GM19467 (cell line): Measurements from ENCODE around the gene DGCR8.

Source experiments
- ATAC-seq: cut with Tn5 transposase; IDR thresholded peaks from one replicate; pipeline ENCODE4 v1.9.1; 2021; ENCODE audit warnings: mild to moderate bottlenecking, moderate library complexity; ENCODE audit not compliant: unreplicated experiment

Gene DGCR8

DNA sequence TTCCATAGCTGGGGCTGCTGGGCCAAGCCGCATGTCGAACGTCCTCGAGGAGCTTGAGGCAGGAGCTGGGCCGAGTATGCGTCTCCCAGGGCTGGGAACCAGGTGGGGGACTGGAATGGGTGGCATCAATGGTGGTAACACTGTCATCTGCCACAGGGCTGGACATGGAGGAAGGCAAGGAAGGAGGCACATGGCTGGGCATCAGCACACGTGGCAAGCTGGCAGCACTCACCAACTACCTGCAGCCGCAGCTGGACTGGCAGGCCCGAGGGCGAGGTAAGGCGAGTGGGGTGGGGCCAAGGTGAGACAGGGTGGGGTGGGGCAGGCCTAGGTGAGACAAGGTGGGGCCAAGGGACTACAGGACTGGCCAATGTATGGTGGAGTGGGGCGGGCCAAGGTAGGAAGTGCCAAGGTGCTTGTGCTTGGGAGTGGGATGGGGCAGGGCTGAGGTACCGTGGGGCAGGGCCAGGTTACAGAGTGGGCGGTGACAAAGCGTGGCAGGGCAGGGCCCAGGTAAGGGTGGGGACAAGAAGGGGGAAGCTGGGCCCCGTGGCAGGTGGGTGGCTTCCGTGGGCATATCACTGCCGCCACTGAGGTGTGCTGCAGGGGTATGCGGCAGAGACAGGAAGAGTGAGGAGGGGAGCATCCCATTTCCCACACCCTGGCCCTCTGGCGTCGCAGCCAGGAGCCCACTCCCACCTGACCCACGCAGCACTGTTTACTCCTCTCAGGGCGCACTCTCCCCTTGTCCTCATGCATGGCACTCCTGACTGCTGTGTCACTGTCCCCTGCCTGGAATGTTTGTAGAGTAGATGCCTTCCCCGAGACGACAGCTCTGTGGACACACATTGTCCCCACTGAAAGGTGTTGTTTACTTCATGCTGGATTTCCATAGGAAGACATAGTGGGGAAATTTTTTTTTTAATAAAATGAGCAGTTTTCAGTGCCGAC is 27.5 kb upstream of the DGCR8 start:
- no peak for ATAC-seq

GRCh38 chr22:20053407-20054033 is 26.5 kb upstream of the DGCR8 start:
- ATAC-seq, result no peak

DNA sequence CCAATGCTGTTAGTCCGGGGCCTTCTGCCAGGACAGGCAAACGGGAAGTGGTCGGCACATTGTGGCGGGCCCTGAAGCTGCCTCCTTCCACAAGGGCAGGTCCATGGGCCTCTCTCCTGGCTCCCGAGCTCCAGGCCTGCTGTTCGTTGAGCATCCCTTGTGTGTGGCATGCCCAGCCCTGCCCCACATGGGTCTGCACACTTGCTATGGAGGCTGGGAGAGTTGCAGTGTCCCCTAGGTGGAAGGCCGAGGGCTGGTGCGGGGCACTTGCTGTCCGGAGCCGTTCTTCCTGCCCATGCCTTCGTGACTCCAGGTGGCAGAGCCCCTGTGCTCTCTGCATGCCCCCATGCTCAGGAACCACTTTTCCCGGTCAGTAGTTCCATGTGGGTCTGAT is 26.0 kb upstream of the DGCR8 start:
- ATAC-seq, result no peak

DNA sequence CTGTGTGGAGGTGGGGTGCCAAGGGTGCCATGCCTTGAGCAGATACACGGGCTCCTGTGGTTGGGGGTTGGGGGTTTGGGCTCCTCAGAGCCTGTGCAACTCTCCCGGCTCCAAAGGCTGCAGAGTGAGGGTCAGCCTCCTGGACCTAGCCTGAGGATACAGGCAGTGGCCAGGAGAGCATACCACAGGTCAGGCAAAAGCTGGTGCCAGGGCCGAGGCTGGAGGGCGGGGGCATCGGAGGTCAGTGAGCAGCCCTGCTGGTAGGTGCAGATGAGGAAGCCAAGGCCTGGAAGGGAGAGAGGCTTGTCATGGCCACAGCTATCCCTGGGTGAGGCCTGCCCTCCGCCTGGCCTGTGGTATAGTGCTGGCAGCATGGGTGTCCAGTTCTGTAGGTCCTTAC is 25.6 kb upstream of the DGCR8 start:
- no peak for ATAC-seq

DNA sequence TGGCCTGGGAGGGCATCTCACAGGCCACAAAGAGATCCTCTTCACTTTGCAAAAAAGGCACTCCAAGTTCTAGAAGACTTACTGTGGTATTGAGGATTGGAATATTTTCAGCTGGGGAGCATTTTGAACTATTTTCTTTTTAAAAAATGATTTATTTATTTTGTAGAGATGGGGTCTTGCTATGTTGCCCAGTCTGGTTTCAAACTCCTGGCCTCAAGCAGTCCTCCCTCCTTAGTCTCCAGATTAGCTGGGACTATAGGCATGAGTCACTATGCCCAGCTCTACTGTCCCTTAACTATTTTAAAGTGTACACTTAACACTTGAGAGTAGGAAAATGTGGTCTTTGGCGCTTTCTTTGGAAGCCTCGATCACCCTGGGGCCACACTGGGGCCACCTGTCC is 24.9 kb upstream of the DGCR8 start:
- ATAC-seq, result no peak

- ATAC-seq, result no peak
These were observed 24.4 kb upstream of the DGCR8 start for GRCh38 chr22:20055654-20056053.

DNA sequence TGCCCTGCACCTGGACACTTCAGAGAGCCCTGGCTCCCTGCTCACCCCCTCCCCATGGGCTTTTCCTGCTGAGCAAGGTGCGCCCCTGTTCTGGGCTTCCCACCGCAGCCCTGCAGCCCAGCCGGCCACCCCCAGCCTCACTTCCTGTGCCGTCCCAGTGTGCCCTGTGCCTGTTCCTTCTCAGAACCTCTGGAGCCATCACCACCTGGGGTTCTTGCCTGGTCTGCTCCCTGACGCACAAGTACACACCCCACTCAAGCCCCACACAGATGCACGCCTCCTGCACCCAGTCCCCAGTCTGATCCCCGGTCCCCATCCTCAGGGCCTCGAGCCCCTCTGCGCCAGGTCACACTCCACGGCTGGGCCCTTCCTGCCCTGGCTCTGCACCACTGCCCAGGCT is 23.9 kb upstream of the DGCR8 start:
- no peak for ATAC-seq

DNA sequence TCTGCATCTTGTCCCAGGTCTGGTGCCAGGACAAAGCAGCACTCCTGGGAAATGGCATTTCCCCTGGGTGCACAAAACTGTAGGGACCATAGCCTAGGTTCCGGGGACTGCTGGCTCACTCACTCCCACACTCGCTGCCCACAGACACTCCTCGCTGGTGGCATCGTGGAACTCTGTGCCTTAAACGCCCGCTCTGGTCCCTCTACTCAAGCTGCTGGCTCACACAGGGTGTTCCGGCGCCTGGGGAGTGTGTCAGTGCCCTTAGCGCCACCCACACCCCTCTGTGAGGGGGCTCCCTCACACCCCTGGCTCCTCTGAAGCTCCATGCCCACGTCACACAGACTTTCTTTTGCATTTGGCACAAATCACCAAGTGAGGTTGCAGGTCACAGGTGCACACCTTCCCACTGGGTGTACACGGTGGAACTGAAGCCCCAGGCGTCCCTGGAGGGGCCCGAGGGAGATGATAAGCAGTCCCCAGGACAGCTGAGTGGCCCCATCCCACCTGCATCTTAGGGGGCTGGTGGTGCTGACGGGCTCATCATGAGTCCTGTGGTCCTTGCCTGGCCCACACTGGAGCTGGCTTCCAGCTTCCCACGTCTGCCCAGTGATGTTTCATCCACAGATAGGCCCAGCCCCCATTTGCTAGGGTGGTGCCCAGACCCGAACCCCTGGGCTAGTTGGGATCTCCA is 23.2 kb upstream of the DGCR8 start:
- no peak for ATAC-seq

- ATAC-seq, result no peak
These were observed 22.3 kb upstream of the DGCR8 start for GRCh38 chr22:20057596-20058268.

DNA sequence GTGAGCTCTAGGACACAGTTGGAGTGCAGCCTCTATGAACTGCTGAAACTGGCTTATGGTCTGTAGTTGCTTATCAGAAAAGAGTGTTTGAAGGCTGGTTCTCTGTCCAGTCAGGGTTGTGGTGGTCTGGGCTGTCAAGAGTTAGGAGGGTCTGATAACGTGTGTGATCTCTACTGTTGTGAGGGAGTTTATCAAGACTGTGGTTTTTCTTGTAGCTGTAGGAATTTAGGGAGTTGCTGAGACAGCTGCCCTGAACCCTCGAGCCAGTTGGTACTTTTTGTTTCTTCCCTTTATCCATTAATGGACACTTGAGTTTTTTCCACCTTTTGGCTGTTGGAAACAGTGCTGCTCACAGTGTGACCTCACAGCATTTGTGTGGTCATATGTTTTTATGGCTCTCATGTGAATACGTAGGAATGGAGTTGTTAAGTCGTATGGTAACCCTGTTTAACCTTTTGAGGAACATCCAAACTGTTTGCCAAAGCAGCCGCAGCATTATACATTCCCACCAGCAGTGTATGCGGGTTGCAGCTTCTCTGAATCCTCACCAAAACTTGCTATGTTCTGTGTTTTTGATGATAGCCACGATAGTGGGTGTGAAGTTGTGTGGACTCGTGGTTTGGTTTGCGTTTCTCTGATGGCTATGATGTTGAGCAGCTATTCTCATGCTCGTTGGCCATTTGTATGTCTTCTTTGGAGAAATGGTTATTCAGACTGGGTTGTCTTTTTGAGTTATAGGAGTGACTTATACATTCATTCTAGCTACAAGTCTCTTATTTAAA is 20.9 kb upstream of the DGCR8 start:
- ATAC-seq, result no peak

- no peak for ATAC-seq
These were observed 19.2 kb upstream of the DGCR8 start for GRCh38 chr22:20060700-20061480.

- no peak for ATAC-seq
These were observed 18.6 kb upstream of the DGCR8 start for GRCh38 chr22:20061481-20061861.

- ATAC-seq, result no peak
These were observed 17.8 kb upstream of the DGCR8 start for GRCh38 chr22:20062043-20062765.

- no peak for ATAC-seq
These were observed 17.3 kb upstream of the DGCR8 start for GRCh38 chr22:20062766-20063083.

DNA sequence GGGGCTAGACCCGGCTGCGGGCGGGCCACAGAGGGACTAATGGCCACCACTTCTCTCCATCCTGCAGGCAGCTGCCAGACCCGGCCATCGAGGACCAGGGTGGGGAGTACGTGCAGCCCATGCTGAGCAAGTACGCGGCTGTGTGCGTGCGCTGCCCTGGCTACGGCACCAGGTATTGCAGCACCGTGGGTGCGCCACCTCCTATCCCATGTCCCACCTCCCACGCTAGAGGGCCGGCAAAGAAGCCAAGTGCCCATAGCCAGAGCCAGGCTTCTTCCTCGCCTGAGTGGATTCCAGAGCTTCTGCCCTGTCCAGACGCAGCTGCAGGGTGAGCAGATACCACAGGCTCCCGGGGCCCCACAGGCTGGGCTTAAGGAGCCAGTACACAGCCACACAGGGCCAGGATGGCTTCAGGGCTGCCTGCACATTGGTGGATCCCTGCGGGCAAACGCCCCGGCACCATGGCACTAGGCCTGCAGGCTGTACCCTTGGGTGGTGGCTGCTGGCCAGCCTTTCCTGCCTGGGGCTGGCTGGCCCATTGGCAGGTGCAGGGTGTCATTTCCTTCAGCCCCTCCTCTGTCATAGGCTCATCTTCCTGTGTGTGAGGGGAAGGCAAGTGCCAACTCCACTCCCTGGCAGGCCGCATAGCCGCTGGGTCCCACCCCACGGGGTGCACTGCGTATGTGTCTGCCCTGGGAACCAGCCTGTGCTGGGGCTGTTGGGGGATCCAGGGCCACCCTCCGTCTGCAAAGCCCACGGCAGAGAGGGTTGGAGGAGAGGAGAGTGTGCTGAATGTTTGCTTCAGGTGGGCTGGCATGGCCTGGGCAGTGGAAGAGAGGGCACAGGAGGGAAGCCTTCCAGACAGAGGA is 16.5 kb upstream of the DGCR8 start:
- no peak for ATAC-seq

- no peak for ATAC-seq
These were observed 15.9 kb upstream of the DGCR8 start for GRCh38 chr22:20064140-20064480.

DNA sequence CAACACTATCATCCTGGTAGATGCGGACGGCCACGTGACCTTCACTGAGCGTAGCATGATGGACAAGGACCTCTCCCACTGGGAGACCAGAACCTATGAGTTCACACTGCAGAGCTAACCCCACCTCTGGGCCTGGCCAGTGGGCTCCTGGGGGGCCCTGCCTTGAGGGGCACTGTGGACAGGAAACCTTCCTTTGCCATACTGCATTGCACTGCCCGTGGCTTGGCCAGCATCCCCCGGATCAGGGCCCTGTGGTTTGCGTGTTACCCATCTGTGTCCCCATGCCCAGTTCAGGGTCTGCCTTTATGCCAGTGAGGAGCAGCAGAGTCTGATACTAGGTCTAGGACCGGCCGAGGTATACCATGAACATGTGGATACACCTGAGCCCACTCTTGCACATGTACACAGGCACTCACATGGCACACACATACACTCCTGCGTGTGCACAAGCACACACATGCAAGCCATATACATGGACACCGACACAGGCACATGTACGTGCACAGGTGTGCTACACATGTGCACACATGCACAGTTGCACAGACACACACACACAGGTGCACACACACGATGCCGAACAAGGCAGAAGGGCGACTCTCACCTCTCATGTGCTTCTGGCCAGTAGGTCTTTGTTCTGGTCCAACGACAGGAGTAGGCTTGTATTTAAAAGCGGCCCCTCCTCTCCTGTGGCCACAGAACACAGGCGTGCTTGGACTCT is 15.3 kb upstream of the DGCR8 start:
- no peak for ATAC-seq
